Measurements from ENCODE around the gene TRAK2.

- TF ChIP-seq CTCF (conservative IDR thresholded peaks at IDR 0.05; ENCODE audit: low read depth, low read length), result no peak
- TF ChIP-seq EZH2 (IDR thresholded peaks at IDR 0.05; ENCODE audit: low read length, unreplicated experiment), result no peak
- TF ChIP-seq EZH2phosphoT487 (IDR thresholded peaks at IDR 0.05; ENCODE audit: borderline replicate concordance, low read length), result no peak
Measured at GRCh38 chr2:201350879-201351278, 100.4 kb downstream of the TRAK2 start.
